T47D (cell line): ENCODE results near the gene OR6N2.

Source experiments
- DNase-seq, 2 experiments: peaks; one replicate each; pipeline versions ENCODE4 v3.0.0 to v3.0.0-alpha.2; 2011 to 2012; ENCODE audit warnings: low read depth in 1 of 2, low spot score in 1 of 2
- JUND ChIP-seq: IDR thresholded peaks from 2 replicates; pipeline ENCODE4 v1.6.1; 2012; ENCODE audit warnings: low read depth
- in situ Hi-C: cut with HindIII; loops from 2 replicates; pipeline ENCODE4 v1.10.0; 2016; ENCODE audit warnings: low sequenced_read_pairs, low pct_unique_long_range_greater_than_20kb

OR6N2 gene, protein sequence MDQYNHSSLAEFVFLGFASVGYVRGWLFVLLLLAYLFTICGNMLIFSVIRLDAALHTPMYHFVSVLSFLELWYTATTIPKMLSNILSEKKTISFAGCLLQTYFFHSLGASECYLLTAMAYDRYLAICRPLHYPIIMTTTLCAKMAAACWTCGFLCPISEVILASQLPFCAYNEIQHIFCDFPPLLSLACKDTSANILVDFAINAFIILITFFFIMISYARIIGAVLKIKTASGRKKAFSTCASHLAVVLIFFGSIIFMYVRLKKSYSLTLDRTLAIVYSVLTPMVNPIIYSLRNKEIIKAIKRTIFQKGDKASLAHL

GRCh38 chr1:158781104-158781503 is at the start of gene OR6N2:
TSS of gene OR6N2 (minus strand) at chr1:158781204. CDS start at chr1:158777635, 3,569 bp downstream.
- TF ChIP-seq JUND: no peak
- in situ Hi-C loops: no loop called here
- DNase-seq: no peak

DNA sequence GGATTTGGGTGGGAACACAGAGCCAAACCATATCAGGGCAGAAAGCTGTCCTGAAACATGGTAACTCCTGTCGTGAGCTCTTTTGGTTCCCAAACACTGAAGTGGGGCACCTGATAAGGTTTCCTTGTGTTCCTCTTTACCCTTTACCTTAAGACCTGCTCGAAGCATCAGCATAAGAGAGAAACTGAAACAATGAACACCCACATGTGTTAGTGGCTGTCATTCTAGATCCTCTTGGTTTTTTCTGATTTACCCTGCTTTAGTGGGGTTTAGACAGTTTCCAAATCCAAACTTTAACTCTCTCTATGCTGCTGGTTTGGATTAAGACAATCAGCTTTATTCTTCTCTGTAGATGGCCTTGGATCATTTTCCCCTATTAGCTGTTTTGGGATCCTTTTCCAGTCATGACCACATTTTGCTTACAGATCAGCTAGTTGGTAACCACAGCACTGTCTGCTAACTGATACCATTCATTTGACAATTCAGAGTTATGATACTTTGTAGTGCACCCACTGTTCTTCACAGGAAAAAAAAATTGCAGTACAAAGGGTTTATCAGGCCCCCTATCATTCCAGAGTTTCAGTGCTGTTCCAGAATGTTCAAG is 49.2 kb upstream of the OR6N2 start:
- no peak for DNase-seq
- TF ChIP-seq JUND: no peak
- in situ Hi-C loops: no loop called here

DNA sequence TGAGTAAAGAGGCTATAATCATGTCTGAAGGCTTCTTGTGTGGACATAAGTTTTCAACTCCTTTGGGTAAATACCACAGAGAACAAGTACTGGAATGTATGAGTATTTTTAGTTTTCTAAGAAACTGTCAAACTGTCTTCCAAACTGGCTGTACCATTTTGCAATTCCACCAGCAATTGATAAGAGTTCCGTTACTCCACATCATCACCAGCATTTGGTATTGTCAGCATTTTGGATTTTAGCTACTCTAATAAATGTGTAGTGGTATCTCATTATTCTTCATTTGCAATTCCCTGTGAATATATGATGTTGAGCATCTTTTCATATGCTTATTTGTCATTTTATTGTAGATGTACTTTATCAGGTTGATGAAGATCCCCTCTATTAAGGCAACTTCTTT is 40.7 kb upstream of the OR6N2 start:
- in situ Hi-C loops: no loop called here
- no peak for DNase-seq
- TF ChIP-seq JUND: no peak

- in situ Hi-C loops: no loop called here
- DNase-seq: peak in 1 of 2 experiments; percentile 29
- no peak for TF ChIP-seq JUND
Observed at GRCh38 chr1:158819461-158820443, 38.7 kb upstream of the OR6N2 start.

DNA sequence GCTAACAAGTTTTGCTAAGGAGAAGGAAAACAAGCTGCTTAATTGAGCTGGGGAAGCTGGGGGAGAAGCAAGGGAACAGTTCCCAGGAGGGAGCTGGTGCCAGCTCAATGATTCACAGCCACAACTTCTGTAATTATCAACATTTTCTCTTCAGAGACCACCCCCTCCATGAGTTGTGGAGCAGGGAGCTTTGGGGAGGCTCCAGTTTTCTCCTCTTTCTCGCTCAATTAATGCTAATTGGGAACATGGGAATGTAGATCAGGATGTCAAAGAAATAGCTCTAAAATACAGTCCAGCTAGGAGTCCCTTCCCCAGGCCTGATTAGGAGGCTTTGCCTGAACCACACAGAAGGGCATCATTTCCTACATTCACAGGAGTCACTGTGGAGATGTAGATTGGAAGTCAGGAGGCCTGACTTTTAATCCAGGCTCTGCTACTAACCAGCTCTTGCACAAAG is 38.0 kb upstream of the OR6N2 start:
- DNase-seq: no peak
- in situ Hi-C loops: no loop called here
- no peak for TF ChIP-seq JUND

DNA sequence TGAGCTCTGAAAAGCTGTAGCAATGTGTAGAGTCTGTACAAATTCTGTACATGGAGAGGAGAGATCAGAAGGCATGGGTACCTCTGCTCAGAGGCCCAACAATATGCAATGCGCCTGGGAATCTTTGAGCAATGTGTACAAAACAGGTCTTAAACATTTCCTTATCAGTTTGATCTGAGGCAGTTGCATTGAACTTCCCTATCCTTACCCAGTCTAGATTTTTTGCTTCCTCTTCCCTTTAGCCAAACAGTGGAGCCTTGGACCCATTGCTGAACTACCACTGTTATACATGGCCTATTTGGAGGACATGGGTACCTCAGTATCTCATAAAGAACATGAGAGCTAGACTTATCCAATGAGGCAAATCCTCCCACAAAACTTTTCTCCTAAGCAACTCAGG is 37.6 kb upstream of the OR6N2 start:
- DNase-seq: peak in 1 of 2 experiments; percentile 73
- TF ChIP-seq JUND: no peak
- in situ Hi-C loops: no loop called here

DNA sequence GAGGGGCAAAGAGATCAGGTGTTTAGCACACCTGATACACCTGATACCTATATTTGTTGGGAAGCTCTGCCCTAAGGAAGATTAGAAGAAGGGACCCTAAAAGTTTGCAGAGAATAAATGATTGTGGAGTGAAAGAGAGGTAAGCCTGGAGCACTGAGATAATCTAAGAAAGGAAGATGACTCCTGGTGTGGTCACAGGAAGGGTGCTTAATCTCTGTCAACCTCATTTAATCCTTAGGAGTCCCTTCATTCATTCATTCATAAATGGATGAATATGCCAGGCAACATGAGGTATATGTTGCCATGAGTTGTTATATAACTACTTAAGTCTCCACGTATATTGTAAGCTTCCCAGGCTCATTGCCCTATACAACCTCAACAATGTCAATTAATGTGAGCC is 34.0 kb upstream of the OR6N2 start:
- in situ Hi-C loops: no loop called here
- TF ChIP-seq JUND: no peak
- no peak for DNase-seq

DNA sequence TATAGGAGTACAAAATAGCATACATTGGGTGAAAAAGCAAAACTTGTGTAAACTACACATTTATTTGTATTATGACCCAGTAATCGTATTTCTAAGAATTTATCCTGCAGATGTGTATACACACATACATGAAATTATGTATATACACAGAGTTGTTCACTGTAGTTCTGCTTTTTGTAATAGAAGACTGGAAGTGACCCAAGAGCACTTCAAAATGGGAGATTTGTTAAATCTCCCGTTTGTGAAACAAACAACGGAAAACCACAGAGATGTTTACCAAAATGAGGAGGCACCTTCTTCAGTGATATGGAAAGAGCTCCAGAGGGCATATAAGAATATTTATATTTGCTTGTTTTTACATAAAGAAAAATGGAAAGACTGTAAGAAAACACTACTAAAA is 32.2 kb upstream of the OR6N2 start:
- no peak for DNase-seq
- no peak for TF ChIP-seq JUND
- in situ Hi-C loops: no loop called here

DNA sequence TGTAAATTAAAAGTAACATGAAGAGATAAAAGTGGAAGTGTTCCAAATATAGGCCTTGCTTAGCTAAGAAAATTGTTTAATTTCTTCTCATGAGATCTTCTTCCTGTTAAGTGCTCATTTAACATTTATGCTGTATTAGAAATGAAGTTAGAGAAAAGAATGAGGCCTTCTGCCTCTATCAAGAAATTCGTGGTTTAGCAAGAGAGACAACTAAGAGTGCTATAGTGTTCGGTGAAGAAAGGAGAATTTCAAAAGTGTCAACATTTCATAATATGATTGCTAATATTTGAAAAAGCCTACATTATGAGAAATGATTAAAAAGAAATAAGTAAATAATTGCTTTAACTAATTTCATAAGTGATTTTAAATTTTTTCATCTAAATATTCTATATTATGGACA is 31.3 kb upstream of the OR6N2 start:
- in situ Hi-C loops: no loop called here
- no peak for DNase-seq
- no peak for TF ChIP-seq JUND

DNA sequence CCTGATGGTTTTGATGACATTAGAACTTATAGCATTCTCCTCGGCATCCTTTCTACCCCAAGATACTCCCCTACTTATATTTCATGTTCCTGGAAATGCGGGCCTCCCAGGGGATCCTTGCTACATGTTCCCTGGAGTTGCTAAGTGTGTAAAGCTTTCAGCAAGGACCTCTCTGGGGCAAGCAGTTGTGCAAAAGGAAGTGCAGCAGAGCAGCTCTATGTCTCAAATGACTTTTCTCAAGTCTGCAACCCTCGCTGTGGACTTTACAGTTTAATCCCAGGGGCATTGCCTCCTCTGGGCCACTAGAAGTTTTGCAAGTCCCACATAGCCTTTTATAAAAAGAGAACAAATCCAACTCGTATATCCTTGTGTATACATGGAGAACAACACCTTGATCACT is 29.3 kb upstream of the OR6N2 start:
- in situ Hi-C loops: no loop called here
- TF ChIP-seq JUND: no peak
- DNase-seq: no peak

DNA sequence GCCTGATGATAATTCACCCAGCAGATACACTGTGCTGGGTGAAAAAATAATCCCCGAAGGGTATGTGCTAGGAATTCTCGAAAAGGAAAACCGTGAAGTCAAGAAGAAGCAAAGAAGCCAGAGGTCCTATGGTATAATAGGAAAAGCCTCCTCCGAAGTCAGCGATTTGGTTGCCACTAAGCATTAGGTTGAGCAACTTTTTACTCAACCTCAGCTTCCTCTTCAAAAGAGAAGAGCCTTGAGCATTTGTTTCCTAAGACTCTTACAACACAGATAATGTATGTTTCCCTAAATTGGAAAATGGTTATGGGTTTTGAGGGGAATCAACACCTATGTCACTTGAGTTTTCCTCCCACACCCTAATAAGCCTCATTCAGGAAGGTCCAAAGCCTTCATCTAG is 28.9 kb upstream of the OR6N2 start:
- no peak for TF ChIP-seq JUND
- no peak for DNase-seq
- in situ Hi-C loops: no loop called here

DNA sequence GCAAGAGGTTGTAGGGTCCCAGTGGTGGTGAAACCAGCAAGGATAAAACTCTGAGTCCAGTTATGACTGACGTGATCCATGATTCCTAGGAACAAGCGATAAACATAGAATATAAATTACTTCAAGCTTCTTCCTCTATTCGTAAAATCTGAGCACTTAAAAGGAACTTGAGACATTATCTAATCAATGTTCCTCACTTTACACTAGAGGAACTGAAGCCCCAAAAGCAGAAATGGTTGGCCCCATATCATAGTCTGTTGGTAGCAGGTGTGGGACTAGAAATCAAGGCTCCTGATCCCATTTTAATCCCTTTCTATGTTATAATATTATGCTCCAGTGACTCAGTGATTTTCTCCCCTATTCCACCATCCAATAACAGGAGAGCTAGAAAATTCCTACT is 28.3 kb upstream of the OR6N2 start:
- in situ Hi-C loops: no loop called here
- no peak for DNase-seq
- TF ChIP-seq JUND: no peak
